Measurements from ENCODE around the gene UROC1.

Gene UROC1

GRCh38 chr3:126530171-126531050, 12.8 kb upstream of the UROC1 start:
- DNase-seq, result peak; percentile 6 to 63

GRCh38 chr3:126529585-126530170, 12.1 kb upstream of the UROC1 start:
- DNase-seq, result no peak

GRCh38 chr3:126528800-126529541, 11.4 kb upstream of the UROC1 start:
- DNase-seq, result no peak

GRCh38 chr3:126528419-126528799, 10.8 kb upstream of the UROC1 start:
- no peak for DNase-seq

GRCh38 chr3:126527455-126528211, 10.1 kb upstream of the UROC1 start:
- no peak for DNase-seq

GRCh38 chr3:126527006-126527405, 9.4 kb upstream of the UROC1 start:
- DNase-seq, result no peak

- no peak for DNase-seq
Observed at GRCh38 chr3:126526668-126527005, 9.1 kb upstream of the UROC1 start.

GRCh38 chr3:126525853-126526667, 8.5 kb upstream of the UROC1 start:
- DNase-seq, result no peak

- no peak for DNase-seq
Observed at GRCh38 chr3:126525091-126525852, 7.7 kb upstream of the UROC1 start.

- no peak for DNase-seq
Observed at GRCh38 chr3:126524429-126524988, 6.9 kb upstream of the UROC1 start.

GRCh38 chr3:126523745-126524428, 6.3 kb upstream of the UROC1 start, which contains the start of gene CHST13:
Gene CHST13, plus strand, starts transcription at chr3:126524155. Its CDS starts 178 bp downstream, at chr3:126524333.
- peak in 1 of 2 donors; percentile 33 for DNase-seq

- peak; percentile 28 to 30 for DNase-seq
Observed at GRCh38 chr3:126522363-126522788, 4.8 kb upstream of the UROC1 start.

- no peak for DNase-seq
Observed at GRCh38 chr3:126521122-126521891, 3.7 kb upstream of the UROC1 start.

GRCh38 chr3:126519506-126520455, 2.2 kb upstream of the UROC1 start:
- no peak for DNase-seq

GRCh38 chr3:126518779-126519177, 1.2 kb upstream of the UROC1 start:
- no peak for DNase-seq

GRCh38 chr3:126517986-126518778, 609 bp upstream of the UROC1 start:
- no peak for DNase-seq

- no peak for DNase-seq
Observed at GRCh38 chr3:126516936-126517290, 660 bp downstream of the UROC1 start.

Measured in CD4-positive, alpha-beta T cell treated with Interleukin-4 for 1 hour (primary cell).